ENCODE data around the gene LMAN1L.

LMAN1L gene

DNA sequence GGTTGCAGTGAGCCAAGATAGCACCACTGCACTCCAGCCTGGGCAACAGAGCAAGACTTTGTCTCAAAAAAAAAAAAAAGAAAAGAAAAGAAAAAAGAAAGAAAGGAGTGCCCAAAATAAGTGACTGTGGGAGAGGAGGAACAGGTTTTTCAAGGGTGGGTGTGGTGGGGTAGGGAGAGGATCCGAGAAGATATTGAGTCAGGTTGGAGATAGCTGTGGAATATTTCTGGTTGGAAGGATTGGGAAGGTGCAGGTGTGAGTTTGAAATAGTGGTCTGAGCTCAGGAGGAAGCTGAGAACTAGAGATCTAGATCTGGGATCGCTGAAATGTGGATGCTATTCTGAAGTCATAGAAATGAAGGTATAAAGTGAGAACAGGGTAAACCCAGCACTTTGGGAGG is 52.7 kb downstream of the LMAN1L start:
- ChIA-PET POLR2A (no interaction called here), CTCF (interaction anchor here (0.7 to 1.5 kb wide), 3 partner anchors 21 to 94 kb away, joined by 3 to 4 read pairs (median 3); partner anchors contain the start of gene ULK3)
- no peak for TF ChIP-seq CTCF (IDR thresholded peaks at IDR 0.05; ENCODE audit: control extremely low read depth, extremely low read depth, low read depth, missing control alignments)
- no peak for DNase-seq (ENCODE audit: extremely low spot score)

- DNase-seq (ENCODE audit: extremely low spot score) = no peak
- ChIA-PET CTCF (interaction anchor here (1.3 to 6.4 kb wide), 2 partner anchors 30 to 35 kb away, joined by 4 to 80 read pairs; no protein-coding TSS in a partner anchor), POLR2A (no interaction called here)
These were observed 53.5 kb downstream of the LMAN1L start for GRCh38 chr15:74866090-74866489.

DNA sequence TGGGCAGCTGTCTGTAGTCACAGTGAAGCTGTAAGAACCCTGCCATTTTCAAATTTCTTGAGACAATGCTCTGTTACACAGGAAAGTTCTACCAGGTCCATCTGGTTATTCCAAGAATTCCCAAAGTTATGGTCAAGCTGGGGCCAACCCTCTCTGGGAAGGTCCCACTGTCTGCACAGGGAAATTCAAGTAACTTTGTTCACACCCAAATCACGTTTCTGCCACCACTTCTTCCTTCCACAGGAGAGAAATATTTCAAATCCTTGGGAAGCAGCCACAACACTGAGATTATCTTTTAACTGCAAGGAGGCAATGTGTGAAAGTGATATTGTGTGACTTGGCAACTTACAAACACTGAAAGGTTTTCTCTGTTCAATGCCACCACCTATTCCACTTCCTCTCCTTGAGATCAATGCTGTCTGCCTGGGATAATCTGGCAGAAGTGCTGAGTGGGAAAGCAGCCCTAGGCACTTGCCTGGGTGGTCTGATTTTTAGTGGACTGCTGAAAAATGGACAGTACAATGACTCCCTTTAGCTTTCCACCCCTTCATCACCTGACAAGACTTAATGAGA is 54.9 kb downstream of the LMAN1L start:
- no peak for DNase-seq (ENCODE audit: extremely low spot score)
- POLR2A ChIA-PET = interaction anchor here (3.2 kb wide), 1 partner anchor 9 kb away, joined by 19 read pairs; no protein-coding TSS in a partner anchor
- CTCF ChIA-PET = interaction anchor here (0.7 to 6.4 kb wide), 9 partner anchors 9 to 96 kb away, joined by 3 to 80 read pairs (median 3); partner anchors contain the start of gene ULK3
- no peak for TF ChIP-seq CTCF (IDR thresholded peaks at IDR 0.05; ENCODE audit: control extremely low read depth, extremely low read depth, low read depth, missing control alignments)

More at GRCh38 chr15:74866090-74866489, 53.5 kb downstream of the LMAN1L start:
- TF ChIP-seq CTCF (IDR thresholded peaks at IDR 0.05; ENCODE audit: control extremely low read depth, extremely low read depth, low read depth, missing control alignments) = no peak

DNA sequence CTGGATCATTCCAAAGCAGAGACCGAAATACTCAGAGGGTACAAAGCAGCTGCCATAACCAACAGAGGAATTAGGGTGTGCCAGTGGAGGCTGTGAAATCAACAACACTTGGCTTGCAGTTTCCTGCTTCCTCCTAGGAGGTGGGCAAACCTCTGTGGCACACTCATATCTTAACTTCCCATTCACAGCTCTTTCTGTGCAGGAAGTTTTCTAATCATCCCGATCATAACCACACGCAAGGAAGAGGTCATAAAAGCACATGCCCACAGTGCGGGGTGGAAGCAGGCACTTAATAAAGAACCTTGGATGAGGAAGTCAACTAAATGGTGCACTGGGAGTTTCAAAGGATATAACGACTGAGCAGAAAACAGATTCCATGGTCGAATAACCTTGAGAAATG is 55.4 kb downstream of the LMAN1L start:
- CTCF ChIA-PET = interaction anchor here (0.7 to 6.4 kb wide), 9 partner anchors 9 to 96 kb away, joined by 3 to 80 read pairs (median 3); partner anchors contain the start of genes MPI and ULK3
- POLR2A ChIA-PET = interaction anchor here (3.2 kb wide), 1 partner anchor 10 kb away, joined by 19 read pairs; no protein-coding TSS in a partner anchor
- no peak for DNase-seq (ENCODE audit: extremely low spot score)
- TF ChIP-seq CTCF (IDR thresholded peaks at IDR 0.05; ENCODE audit: control extremely low read depth, extremely low read depth, low read depth, missing control alignments) = no peak

DNA sequence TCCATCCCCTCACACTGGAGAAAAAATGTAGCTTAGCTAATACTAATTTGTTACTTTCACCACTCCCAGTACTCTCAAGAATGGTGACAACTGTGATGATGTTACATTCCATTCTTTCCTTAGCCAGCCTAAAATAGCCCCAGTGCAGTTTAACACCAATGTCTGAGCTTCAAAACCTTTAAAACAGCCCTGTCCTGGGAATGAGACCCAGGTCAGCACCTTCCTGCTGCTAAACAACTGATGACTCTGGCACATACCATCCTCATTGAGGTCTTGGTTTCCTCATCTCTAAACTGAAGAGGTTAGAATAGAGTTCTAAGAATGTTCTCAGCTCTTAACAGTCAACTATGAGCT is 56.7 kb downstream of the LMAN1L start:
- ChIA-PET POLR2A (interaction anchor here (0.5 to 3.2 kb wide), 9 partner anchors 11 to 585 kb away, joined by 3 to 19 read pairs (median 4); partner anchors contain the start of gene MPI), CTCF (interaction anchor here (0.9 to 6.4 kb wide), 13 partner anchors 11 to 332 kb away, joined by 3 to 80 read pairs (median 6); partner anchors contain the start of genes C15orf39 and ULK3)
- no peak for TF ChIP-seq CTCF (IDR thresholded peaks at IDR 0.05; ENCODE audit: control extremely low read depth, extremely low read depth, low read depth, missing control alignments)
- no peak for DNase-seq (ENCODE audit: extremely low spot score)

DNA sequence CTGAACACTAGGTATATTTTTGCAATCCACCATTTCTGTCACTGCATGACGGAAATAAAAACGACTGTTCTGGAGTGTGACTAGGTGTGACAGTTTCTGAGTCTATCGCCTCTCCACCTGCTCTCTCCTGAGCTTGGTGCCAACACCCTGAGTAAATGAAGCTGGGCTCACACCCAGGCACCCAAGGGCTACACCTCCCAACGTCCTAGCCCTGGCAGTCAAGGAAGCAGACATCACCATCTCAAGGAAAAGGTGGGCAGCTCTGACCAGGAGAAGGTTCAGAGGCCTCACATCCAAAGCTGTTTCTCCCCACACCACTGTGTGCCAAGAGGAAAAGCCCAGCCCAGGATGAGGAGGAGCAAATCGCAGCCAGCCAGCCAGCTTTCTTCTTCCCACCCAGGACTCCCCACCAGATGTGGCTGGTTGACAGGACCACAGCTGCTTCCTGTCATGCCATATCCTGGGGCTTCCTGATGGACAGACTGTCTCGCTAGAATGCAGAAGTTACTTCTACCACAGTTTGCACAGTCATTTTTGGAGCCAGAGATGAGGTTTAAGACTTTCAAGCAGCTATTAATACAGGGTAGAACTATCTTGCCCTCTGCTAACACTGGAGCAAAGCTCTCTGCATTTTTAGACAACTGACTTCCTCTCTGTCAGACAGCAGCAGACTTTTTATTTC is 57.2 kb downstream of the LMAN1L start:
- TF ChIP-seq CTCF (IDR thresholded peaks at IDR 0.05; ENCODE audit: control extremely low read depth, extremely low read depth, low read depth, missing control alignments) = no peak
- DNase-seq (ENCODE audit: extremely low spot score) = peak; percentile 79
- ChIA-PET CTCF (interaction anchor here (0.9 to 6.4 kb wide), 15 partner anchors 12 to 332 kb away, joined by 3 to 80 read pairs (median 4); partner anchors contain the start of genes C15orf39 and ULK3), POLR2A (interaction anchor here (0.5 to 3.2 kb wide), 12 partner anchors 11 to 584 kb away, joined by 3 to 19 read pairs (median 4); partner anchors contain the start of genes MPI and ULK3)
